ENCODE data around the gene MPO. TPM values are rescaled to one million over a fixed set of nuclear protein-coding genes. Genes with fewer than 3 reads are reported as not detected.

Gene MPO
- total and polyA plus RNA-seq, 10 of the 15 experiments (the other 5 are each of a cell fraction or from before 2014, with no cell fraction given): 0.06 to 0.49 (median 0.14) TPM

DNA sequence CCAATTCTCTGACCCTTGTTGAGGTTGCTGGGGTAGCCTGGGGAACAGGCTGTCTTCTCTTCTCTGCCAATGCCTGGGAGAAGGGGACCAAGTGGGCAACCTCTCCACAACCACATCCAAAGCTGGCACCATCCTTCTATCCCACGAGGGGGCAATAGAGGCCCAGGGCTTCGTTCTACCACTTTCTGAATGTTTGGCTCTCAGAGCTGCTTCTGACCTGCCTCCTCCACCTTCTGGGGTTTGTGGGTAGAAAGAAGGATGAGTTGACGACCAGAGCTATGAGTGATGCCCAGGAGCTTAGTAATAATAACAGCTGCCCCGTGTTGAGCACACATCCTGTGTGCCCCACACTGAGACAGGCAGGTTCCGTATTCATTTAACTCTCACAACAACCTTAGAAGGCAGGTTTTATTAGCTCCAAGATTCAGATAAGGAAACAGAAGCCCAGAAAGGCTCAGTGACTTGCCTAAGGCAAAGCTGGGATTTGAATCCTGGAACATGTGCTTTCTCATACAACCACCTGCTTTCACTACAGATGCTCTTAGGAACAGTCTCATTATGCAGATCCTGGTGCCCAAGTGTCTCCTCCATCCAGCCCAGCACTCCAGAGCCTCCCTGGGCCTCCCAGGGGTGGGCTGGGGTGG lies 36.8 kb upstream of the MPO start (continued):
- TF ChIP-seq, protein P1, sequence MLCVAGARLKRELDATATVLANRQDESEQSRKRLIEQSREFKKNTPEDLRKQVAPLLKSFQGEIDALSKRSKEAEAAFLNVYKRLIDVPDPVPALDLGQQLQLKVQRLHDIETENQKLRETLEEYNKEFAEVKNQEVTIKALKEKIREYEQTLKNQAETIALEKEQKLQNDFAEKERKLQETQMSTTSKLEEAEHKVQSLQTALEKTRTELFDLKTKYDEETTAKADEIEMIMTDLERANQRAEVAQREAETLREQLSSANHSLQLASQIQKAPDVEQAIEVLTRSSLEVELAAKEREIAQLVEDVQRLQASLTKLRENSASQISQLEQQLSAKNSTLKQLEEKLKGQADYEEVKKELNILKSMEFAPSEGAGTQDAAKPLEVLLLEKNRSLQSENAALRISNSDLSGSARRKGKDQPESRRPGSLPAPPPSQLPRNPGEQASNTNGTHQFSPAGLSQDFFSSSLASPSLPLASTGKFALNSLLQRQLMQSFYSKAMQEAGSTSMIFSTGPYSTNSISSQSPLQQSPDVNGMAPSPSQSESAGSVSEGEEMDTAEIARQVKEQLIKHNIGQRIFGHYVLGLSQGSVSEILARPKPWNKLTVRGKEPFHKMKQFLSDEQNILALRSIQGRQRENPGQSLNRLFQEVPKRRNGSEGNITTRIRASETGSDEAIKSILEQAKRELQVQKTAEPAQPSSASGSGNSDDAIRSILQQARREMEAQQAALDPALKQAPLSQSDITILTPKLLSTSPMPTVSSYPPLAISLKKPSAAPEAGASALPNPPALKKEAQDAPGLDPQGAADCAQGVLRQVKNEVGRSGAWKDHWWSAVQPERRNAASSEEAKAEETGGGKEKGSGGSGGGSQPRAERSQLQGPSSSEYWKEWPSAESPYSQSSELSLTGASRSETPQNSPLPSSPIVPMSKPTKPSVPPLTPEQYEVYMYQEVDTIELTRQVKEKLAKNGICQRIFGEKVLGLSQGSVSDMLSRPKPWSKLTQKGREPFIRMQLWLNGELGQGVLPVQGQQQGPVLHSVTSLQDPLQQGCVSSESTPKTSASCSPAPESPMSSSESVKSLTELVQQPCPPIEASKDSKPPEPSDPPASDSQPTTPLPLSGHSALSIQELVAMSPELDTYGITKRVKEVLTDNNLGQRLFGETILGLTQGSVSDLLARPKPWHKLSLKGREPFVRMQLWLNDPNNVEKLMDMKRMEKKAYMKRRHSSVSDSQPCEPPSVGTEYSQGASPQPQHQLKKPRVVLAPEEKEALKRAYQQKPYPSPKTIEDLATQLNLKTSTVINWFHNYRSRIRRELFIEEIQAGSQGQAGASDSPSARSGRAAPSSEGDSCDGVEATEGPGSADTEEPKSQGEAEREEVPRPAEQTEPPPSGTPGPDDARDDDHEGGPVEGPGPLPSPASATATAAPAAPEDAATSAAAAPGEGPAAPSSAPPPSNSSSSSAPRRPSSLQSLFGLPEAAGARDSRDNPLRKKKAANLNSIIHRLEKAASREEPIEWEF (IDR thresholded peaks at IDR 0.05; ENCODE audit: insufficient replicate concordance, low read depth, low read length): no peak
- TF ChIP-seq NR2F1 (conservative IDR thresholded peaks at IDR 0.05): no peak
- TF ChIP-seq, protein P2, sequence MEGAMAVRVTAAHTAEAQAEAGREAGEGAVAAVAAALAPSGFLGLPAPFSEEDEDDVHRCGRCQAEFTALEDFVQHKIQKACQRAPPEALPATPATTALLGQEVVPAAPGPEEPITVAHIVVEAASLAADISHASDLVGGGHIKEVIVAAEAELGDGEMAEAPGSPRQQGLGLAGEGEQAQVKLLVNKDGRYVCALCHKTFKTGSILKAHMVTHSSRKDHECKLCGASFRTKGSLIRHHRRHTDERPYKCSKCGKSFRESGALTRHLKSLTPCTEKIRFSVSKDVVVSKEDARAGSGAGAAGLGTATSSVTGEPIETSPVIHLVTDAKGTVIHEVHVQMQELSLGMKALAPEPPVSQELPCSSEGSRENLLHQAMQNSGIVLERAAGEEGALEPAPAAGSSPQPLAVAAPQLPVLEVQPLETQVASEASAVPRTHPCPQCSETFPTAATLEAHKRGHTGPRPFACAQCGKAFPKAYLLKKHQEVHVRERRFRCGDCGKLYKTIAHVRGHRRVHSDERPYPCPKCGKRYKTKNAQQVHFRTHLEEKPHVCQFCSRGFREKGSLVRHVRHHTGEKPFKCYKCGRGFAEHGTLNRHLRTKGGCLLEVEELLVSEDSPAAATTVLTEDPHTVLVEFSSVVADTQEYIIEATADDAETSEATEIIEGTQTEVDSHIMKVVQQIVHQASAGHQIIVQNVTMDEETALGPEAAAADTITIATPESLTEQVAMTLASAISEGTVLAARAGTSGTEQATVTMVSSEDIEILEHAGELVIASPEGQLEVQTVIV (IDR thresholded peaks at IDR 0.05; ENCODE audit: borderline replicate concordance, partially characterized antibody): no peak
- no peak for TF ChIP-seq SMAD1 (IDR thresholded peaks at IDR 0.05; ENCODE audit: low read depth, partially characterized antibody)
- TF ChIP-seq SMC3 (IDR thresholded peaks at IDR 0.05; ENCODE audit: borderline replicate concordance, low read length): peak; percentile 94
- TF ChIP-seq SIN3A (IDR thresholded peaks at IDR 0.05; ENCODE audit: low read depth, low read length): no peak
- TF ChIP-seq IRF4 (IDR thresholded peaks at IDR 0.05; ENCODE audit: low read depth, low read length): peak; percentile 63; the same call in 1 of the 2 replicates
- no peak for TF ChIP-seq NFYB (IDR thresholded peaks at IDR 0.05; ENCODE audit: insufficient read depth, low read depth, low read length)
- TF ChIP-seq BCL11A (IDR thresholded peaks at IDR 0.05; ENCODE audit: low read depth, low read length): no peak
- TF ChIP-seq NR2C1 (IDR thresholded peaks at IDR 0.05): no peak

Measured in GM12878 (cell line).